ENCODE results near the gene TBC1D30.

GRCh38 chr12:64791036-64791435 is 33.4 kb upstream of the TBC1D30 start:
- no peak for TF ChIP-seq CTCF (IDR thresholded peaks at IDR 0.05)
- no peak for TF ChIP-seq POLR2A (IDR thresholded peaks at IDR 0.05)
